CD4-positive, alpha-beta T cell treated with Interleukin-1 beta for 1 hour (primary cell): ENCODE measurements around the gene SLC25A6.
"Not testable (repeated sequence)": the region's sequence is repeated elsewhere in the genome, so short reads cannot be mapped to it uniquely, and the experiment has no call there.

Experiments
- DNase-seq, 2 donors: peaks; one replicate each; pipeline ENCODE4 v3.0.0-alpha.2; 2020 to 2022

SLC25A6 gene

GRCh38 chrX:1389181-1389992 is 2.5 kb downstream of the SLC25A6 start:
- DNase-seq = no peak

GRCh38 chrX:1388651-1389050 is 3.3 kb downstream of the SLC25A6 start:
- DNase-seq = no peak

GRCh38 chrX:1387141-1387776 is 4.7 kb downstream of the SLC25A6 start:
- no peak for DNase-seq

- DNase-seq = no peak
Observed at GRCh38 chrX:1386338-1387127, 5.4 kb downstream of the SLC25A6 start.

GRCh38 chrX:1385253-1386223 is 6.4 kb downstream of the SLC25A6 start:
- DNase-seq = no peak

- DNase-seq = no peak
Observed at GRCh38 chrX:1384658-1385252, 7.2 kb downstream of the SLC25A6 start.

GRCh38 chrX:1380672-1381233 is 11.2 kb downstream of the SLC25A6 start:
- DNase-seq = no peak

GRCh38 chrX:1378306-1378759 is 13.6 kb downstream of the SLC25A6 start:
- no peak for DNase-seq

- no peak for DNase-seq
Observed at GRCh38 chrX:1368385-1368698, 23.6 kb downstream of the SLC25A6 start.

GRCh38 chrX:1366363-1366762 is 25.6 kb downstream of the SLC25A6 start:
- DNase-seq = not testable (repeated sequence)

GRCh38 chrX:1361910-1362309 is 30.0 kb downstream of the SLC25A6 start:
- DNase-seq = no peak

GRCh38 chrX:1361275-1361674 is 30.6 kb downstream of the SLC25A6 start:
- DNase-seq = no peak

GRCh38 chrX:1360171-1360570 is 31.7 kb downstream of the SLC25A6 start:
- DNase-seq = no peak

GRCh38 chrX:1359477-1359873 is 32.4 kb downstream of the SLC25A6 start:
- no peak for DNase-seq

- DNase-seq = no peak
Observed at GRCh38 chrX:1358793-1359476, 33.0 kb downstream of the SLC25A6 start.

GRCh38 chrX:1357993-1358392 is 33.9 kb downstream of the SLC25A6 start:
- DNase-seq = no peak

- DNase-seq = no peak
Observed at GRCh38 chrX:1355131-1356046, 36.5 kb downstream of the SLC25A6 start.

- DNase-seq = no peak
Observed at GRCh38 chrX:1354036-1355019, 37.6 kb downstream of the SLC25A6 start.
